HG03565 (cell line): ENCODE results near the gene ZFHX2.

Experiments used
- ATAC-seq: cut with Tn5 transposase; IDR thresholded peaks from one replicate; pipeline ENCODE4 v1.9.1; 2021; ENCODE audit warnings: mild to moderate bottlenecking, moderate library complexity; ENCODE audit not compliant: unreplicated experiment

ZFHX2 gene

DNA sequence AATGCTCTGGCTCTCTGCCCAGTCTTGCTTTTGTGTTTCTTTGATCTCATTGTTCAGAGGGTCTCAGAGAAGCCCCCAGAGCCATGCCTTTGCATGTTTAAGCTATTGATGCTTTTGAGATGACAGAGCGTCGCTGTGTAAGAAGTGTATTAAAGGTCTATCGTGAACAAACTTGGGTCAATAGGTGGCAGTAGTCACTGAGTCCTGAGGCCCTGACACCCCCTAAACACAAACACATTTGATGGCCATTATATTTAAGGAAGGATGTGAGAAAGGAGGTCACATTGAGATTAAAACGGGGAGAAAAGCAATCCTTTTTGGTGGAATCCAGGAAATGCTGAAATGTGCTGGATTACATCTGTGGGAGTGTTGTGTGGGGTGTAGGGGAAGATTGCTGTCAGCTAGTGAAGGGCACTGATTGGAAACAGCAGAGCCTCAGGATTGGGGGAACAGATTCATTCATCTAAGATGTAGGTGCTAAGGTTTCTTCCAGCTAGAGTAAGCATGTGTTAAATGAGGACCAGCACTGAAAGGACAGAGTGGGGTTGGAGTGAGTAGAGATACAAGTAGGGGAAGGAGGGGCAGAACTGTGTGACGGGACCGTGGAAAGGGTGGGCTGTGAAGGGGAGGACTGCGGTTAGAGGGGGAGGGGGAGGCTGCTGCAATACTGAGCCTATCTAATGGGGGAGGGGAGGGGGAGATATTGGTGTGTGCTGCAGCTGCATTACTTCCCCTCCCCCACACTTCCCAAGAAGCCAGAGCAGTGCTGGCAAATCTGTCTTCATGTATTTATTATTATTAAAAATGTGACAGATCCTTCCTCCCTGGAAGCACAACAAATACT, 69.4 kb downstream of the ZFHX2 start:
- ATAC-seq, result no peak

DNA sequence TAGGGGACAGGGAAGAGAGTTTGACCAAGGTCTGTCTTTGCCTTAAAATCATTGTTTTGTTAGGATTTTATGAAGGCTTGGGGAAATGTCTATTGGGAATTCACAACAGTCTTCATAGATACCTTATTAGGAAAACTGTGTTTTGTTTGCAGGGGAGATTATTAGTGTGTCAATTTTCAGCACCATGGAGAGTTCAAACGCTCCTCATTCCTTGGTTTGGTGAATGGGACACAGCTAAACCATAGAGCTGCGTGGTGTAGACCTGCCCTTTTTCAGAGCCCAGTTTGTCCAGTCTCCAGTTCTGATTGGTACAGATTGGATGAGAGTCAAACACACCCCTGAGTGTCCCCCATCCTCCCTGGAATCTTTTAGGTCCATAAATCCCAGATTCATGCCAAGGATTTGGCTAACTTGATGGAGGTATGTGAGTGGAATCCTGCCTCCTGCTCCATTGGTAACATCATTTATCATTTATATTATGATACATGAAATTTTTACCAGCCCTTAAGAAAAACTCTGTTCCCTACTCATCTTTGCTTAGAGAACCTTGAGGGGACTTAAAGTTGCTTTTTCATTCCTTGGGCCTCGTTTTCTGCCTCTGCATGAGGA, 70.1 kb downstream of the ZFHX2 start:
- ATAC-seq, result no peak

DNA sequence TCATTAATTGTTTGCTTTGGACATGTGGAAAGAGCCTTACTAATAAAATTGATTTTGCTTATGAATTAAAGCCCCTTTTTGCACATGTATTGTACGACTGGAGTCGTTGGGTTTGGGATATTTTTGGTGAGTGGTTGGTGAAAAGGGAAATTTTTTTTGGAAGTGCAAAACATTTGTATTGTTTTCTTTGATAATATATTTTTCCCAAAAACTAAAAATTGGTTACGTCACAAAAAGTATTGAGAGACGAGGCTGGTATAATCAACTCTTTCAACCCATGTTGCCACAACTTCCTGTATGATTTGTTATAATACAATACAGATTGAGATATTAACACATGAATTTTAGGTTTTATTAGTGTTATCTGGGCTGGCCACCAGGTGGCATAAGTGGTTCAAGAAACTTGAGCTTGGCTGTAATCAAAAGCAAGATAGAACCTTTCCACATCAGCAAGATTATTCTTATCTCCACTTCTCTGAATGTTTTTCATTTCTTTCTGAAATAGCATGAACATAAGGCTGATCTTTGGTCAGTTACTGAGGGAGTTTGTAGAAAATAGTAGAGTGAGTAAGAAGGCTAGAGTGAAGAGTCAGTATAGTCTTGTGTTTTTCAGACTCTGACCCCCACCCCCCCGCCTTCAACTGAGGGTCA, 73.3 kb downstream of the ZFHX2 start:
- no peak for ATAC-seq

DNA sequence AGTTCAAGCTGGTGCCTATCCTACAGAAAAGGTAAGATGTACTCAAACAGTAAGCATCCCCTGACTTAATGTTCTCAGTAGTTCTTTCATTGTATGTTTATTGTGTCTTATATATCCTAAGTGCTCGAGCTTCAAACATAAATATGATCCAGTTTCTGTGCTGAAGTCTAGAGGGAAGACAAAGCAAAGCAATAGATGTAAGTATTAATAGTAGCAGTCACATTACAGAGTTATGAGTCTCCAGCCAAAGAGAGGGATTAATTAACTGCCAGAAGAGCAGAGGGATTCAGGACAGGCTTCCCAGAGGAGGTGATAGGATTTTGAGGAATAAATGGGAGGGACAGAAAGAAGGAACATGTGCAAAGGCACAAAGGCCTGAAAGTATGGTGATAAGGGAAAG, 80.6 kb downstream of the ZFHX2 start:
- ATAC-seq, result no peak
